Activated CD4-positive, alpha-beta T cell treated with anti-CD3 and anti-CD28 coated beads, Interleukin-2, amount 10 ng/mL, durations not matched to agents 24 days and 14 days (primary cell): ENCODE results near the gene CHCHD1. TPM values are rescaled to one million over a fixed set of nuclear protein-coding genes. Genes with fewer than 3 reads are reported as not detected.

Experiments used
- DNase-seq: peaks from one replicate; pipeline ENCODE4 v3.0.0; 2022
- H3K27ac Mint-ChIP-seq: one replicate; pipeline ENCODE4 v1.8.0; 2022; ENCODE audit warnings: mild to moderate bottlenecking, mixed read lengths
- H3K27me3 Mint-ChIP-seq: one replicate; pipeline ENCODE4 v1.8.0; 2022; ENCODE audit warnings: mixed read lengths
- H3K36me3 Mint-ChIP-seq: one replicate; pipeline ENCODE4 v1.8.0; 2022; ENCODE audit warnings: low read depth, mild to moderate bottlenecking, mixed read lengths
- H3K4me1 Mint-ChIP-seq: one replicate; pipeline ENCODE4 v1.8.0; 2021; ENCODE audit warnings: mixed read lengths
- H3K4me3 Mint-ChIP-seq: one replicate; pipeline ENCODE4 v1.8.0; 2022; ENCODE audit warnings: mild to moderate bottlenecking, moderate library complexity, mixed read lengths
- H3K9me3 Mint-ChIP-seq: one replicate; pipeline ENCODE4 v1.8.0; 2021; ENCODE audit warnings: mixed read lengths
- intact Hi-C: fragments of 100-400 bp; cut with micrococcal nuclease; formaldehyde crosslinking; loops from one replicate; pipeline ENCODE4 v1.15.1; 2023
- total RNA-seq: library from RNA; stranded (reverse); gene quantifications from 2 replicates; pipeline ENCODE4 v1.2.3, GENCODE V29; 2022

CHCHD1 gene
- total RNA-seq, 1 donor from 2014 or later: 37.8 TPM

- no peaks in the 10 kb centered on the region for H3K27me3 Mint-ChIP-seq
- peak overlapping the region; percentile 81 for H3K27ac Mint-ChIP-seq
- H3K36me3 Mint-ChIP-seq: peaks cover 72% of the 10 kb centered on the region
- intact Hi-C loops: no loop called here
- H3K4me3 Mint-ChIP-seq: peak overlapping the region; percentile 10
- peaks cover 43% of the 10 kb centered on the region for H3K4me1 Mint-ChIP-seq
- no peaks in the 10 kb centered on the region for H3K9me3 Mint-ChIP-seq
- no peak for DNase-seq
Observed at GRCh38 chr10:73803680-73804286, 21.9 kb downstream of the CHCHD1 start.

DNA sequence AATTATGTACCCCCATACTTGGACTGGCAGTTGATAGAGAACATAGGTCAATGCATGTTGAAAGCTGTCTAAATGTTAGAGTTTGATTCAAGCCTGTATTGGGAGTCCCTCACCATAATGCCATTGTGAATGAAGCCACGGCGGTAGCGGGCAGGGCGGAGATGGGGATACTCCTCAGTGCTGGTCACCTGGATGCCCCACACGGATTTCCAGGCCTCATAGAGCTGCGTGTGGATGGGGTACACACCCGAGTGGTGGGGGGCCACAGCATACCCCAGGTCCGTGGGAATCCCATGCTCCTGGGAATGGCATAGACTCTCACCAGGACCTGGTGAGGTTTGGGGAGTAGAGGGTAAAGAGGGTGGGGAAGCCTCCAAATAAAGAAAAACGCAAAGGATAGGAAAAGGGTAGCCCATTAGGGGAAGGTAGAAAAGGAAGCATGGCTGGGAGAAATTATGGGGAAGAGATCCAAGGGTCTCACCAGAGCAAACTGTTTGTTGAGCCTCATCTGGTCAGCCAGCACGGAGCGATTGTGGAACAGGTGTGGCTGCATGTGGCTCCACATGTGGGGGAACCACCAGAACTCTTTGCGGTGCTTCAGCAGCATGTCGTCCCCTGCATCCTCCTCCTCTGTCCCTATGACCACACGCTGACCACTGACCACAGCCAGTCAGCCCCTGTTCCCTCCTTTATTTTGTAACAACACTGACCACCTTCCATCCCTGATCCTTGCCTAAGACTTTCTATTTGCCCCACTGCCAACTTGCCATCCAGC is 24.5 kb downstream of the CHCHD1 start:
- intact Hi-C loops: no loop called here
- Mint-ChIP-seq H3K4me1 (peaks cover 60% of the 10 kb centered on the region), H3K27ac (peak overlapping the region; percentile 48), H3K27me3 (no peaks in the 10 kb centered on the region), H3K9me3 (no peaks in the 10 kb centered on the region), H3K36me3 (peaks cover 76% of the 10 kb centered on the region), H3K4me3 (peak overlapping the region; percentile 12)
- no peak for DNase-seq

DNA sequence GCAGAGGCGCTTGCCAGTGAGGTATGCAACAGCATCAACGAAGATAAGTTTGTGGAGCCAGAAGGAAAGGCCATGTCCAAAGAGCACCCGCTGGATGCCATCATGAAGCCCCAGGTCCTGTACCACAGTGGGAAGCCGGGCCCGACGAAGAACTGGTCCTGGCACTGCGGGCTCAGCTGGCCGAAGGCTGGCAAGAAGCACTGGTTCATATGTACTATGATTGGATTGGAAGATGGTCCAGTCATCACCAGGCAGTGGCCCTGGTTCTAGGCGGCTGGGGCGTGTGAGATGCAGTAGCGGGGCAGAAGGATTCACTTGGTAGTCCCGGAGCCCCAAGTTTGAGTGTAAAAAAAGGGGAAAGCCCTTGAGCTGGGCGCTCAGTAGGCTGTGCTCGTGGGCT is 25.6 kb downstream of the CHCHD1 start:
- Mint-ChIP-seq H3K9me3 (no peaks in the 10 kb centered on the region), H3K4me3 (peak overlapping the region; percentile 12), H3K4me1 (peaks cover 60% of the 10 kb centered on the region), H3K36me3 (peaks cover 69% of the 10 kb centered on the region), H3K27ac (no peak overlapping the region), H3K27me3 (no peaks in the 10 kb centered on the region)
- intact Hi-C loops: no loop called here
- no peak for DNase-seq

GRCh38 chr10:73808021-73808815 is 26.4 kb downstream of the CHCHD1 start:
- Mint-ChIP-seq H3K36me3 (peaks cover 64% of the 10 kb centered on the region), H3K4me3 (no peak overlapping the region), H3K4me1 (peaks cover 60% of the 10 kb centered on the region), H3K27me3 (no peaks in the 10 kb centered on the region), H3K9me3 (no peaks in the 10 kb centered on the region), H3K27ac (no peak overlapping the region)
- no peak for DNase-seq
- intact Hi-C loops: no loop called here

GRCh38 chr10:73809061-73809818 is 27.4 kb downstream of the CHCHD1 start:
- Mint-ChIP-seq H3K27ac (peak overlapping the region; percentile 83), H3K36me3 (peaks cover 58% of the 10 kb centered on the region), H3K9me3 (no peaks in the 10 kb centered on the region), H3K4me1 (peaks cover 51% of the 10 kb centered on the region), H3K27me3 (no peaks in the 10 kb centered on the region), H3K4me3 (peak overlapping the region; percentile 87)
- intact Hi-C loops: no loop called here
- no peak for DNase-seq

DNA sequence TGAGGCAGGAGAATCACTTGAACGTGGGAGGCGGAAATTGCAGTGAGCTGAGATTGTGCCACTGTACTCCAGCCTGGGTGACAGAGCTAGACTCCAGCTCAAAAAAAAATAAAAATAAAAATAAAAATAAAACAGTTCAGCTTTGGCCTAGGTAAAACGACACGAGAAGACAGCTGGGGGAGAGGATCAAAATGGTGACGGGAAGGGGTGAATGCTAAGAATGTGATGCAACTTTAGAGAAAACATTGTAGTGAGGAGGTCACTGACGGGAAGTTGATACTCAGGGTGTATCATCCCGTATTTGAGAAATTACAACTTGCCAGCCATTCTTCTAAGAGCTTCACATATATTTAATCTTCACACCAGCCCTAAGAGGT is 28.5 kb downstream of the CHCHD1 start:
- H3K9me3 Mint-ChIP-seq: no peaks in the 10 kb centered on the region
- no peak for DNase-seq
- H3K27me3 Mint-ChIP-seq: no peaks in the 10 kb centered on the region
- intact Hi-C loops: loop anchor here (5.0 kb wide), 1 partner anchor 38 kb away; a partner anchor contains a TSS
- H3K4me3 Mint-ChIP-seq: peak overlapping the region; percentile 87
- peaks cover 55% of the 10 kb centered on the region for H3K36me3 Mint-ChIP-seq
- H3K4me1 Mint-ChIP-seq: peaks cover 48% of the 10 kb centered on the region
- H3K27ac Mint-ChIP-seq: peak overlapping the region; percentile 94

DNA sequence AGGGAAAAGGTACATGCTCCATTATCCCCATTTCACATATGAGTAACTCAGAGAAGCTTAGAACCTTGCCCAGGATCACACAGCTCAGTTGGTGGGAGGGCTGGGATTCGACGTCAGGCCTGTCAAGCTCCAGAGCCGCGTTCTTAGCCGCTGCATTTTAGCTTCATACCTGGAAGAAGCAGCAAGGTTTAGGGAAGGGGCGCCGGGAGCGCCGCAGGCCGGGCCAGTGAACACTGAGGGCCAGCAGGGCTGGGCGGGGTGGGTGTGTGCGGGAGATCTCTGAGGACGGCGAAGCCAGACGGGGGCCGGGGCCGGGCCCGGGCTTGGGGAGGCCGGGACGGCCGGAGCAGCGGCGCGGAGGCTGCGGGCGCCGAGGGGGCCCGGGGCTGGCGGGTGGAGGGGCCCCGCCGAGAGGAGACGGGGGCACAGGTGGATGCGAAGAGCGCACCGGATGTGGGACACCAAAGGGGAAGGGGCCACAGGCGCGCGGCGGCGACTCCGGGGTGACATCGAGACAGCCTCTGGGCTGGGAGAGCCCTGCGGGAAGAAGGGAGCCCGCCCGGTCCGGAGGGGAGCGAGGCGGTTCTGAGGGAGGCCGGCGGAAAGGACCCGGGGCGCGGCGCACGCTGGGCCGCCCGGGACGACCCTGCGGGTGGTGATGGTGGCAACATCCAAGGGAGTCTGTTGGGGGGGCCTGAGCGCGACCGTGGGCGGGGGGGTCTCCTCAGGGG is 29.1 kb downstream of the CHCHD1 start:
- peak; percentile 89 for DNase-seq
- Mint-ChIP-seq H3K27me3 (no peaks in the 10 kb centered on the region), H3K4me3 (peak overlapping the region; percentile 87), H3K4me1 (peaks cover 43% of the 10 kb centered on the region), H3K36me3 (peaks cover 51% of the 10 kb centered on the region), H3K9me3 (no peaks in the 10 kb centered on the region), H3K27ac (peak overlapping the region; percentile 94)
- intact Hi-C loops: loop anchor here (1.0 to 5.0 kb wide), 4 partner anchors 26 to 81 kb away; partner anchors contain the start of gene ZSWIM8

GRCh38 chr10:73812657-73813056 is 30.8 kb downstream of the CHCHD1 start:
- Mint-ChIP-seq H3K27ac (peak overlapping the region; percentile 66), H3K4me3 (peak overlapping the region; percentile 58), H3K9me3 (no peaks in the 10 kb centered on the region), H3K4me1 (peaks cover 25% of the 10 kb centered on the region), H3K36me3 (peaks cover 39% of the 10 kb centered on the region), H3K27me3 (no peaks in the 10 kb centered on the region)
- no peak for DNase-seq
- intact Hi-C loops: loop anchor here (5.0 kb wide), 1 partner anchor 40 kb away; a partner anchor contains a TSS

GRCh38 chr10:73813333-73813732 is 31.5 kb downstream of the CHCHD1 start:
- Mint-ChIP-seq H3K36me3 (peaks cover 32% of the 10 kb centered on the region), H3K4me3 (no peak overlapping the region), H3K9me3 (no peaks in the 10 kb centered on the region), H3K4me1 (peaks cover 22% of the 10 kb centered on the region), H3K27ac (no peak overlapping the region), H3K27me3 (no peaks in the 10 kb centered on the region)
- DNase-seq: no peak
- intact Hi-C loops: loop anchor here (5.0 kb wide), 1 partner anchor 41 kb away; a partner anchor contains a TSS

- Mint-ChIP-seq H3K4me1 (peaks cover 11% of the 10 kb centered on the region), H3K4me3 (no peak overlapping the region)
- intact Hi-C loops: loop anchor here (5.0 kb wide), 1 partner anchor 42 kb away; a partner anchor contains a TSS
Observed at GRCh38 chr10:73814276-73814895, 32.5 kb downstream of the CHCHD1 start.

DNA sequence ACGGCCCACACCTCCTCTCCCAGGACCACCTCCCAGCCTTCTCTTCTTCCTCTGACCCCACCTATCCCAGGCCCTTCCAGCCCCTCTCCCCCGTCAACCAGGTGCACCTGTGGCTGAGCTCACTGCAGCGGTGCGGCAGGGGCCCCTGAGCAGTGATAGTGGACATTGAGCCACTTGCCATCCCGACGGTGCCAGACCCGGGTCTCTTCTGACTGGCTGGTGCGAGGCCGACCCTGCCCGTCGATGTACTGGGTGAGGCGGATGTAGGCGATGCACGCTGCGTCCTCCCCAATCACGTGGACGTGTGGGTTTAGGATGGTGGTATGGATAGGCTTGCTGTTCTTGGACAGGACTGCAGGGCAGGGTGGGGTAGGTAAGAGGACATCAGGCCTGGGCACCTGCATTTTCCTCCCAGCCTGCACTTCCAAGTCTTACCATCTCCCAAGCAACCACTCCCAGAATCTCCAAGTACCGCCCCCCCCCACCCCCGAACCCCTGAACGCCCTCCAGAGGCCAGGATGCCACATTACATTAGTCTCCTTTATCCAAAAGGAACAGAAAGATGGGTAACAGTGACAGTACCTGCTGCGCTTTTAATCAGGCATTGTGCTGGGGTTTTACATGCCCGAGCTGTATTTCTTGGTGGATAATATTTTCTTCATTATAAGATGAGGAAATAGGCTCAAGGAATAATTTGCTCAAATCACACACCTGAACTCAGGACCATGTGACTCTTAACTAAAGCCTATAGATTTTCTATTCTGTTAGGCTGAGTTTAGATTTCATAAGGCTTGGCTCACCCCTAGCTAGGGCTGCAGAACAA is 33.3 kb downstream of the CHCHD1 start:
- DNase-seq: no peak
- Mint-ChIP-seq H3K4me1 (peaks cover 4% of the 10 kb centered on the region), H3K27ac (no peak overlapping the region)

More at GRCh38 chr10:73814276-73814895, 32.5 kb downstream of the CHCHD1 start:
- no peak overlapping the region for H3K27ac Mint-ChIP-seq
- H3K9me3 Mint-ChIP-seq: no peaks in the 10 kb centered on the region
- H3K27me3 Mint-ChIP-seq: no peaks in the 10 kb centered on the region
- H3K36me3 Mint-ChIP-seq: peaks cover 25% of the 10 kb centered on the region
- DNase-seq: no peak

DNA sequence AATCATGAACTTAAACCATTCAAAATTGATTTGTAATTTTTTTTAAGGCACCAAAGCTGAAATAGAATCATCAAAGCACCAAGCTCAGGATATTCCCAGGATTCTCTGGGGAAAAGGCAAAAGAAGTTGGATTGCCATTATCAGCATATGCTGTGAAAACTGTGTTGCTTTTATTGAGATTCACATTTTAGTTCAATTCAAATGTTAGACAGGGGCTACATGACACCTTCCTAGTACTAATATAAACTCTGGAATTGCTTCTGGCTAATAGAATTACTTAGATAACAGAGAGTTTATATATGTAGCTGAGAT is 33.8 kb downstream of the CHCHD1 start:
- no peak overlapping the region for H3K4me3 Mint-ChIP-seq
- no peak overlapping the region for H3K27ac Mint-ChIP-seq
- no peaks in the 10 kb centered on the region for H3K4me1 Mint-ChIP-seq
- intact Hi-C loops: no loop called here
- H3K9me3 Mint-ChIP-seq: no peaks in the 10 kb centered on the region
- H3K27me3 Mint-ChIP-seq: no peaks in the 10 kb centered on the region
- peaks cover 16% of the 10 kb centered on the region for H3K36me3 Mint-ChIP-seq
- DNase-seq: no peak

More for the DNA sequence above, 33.3 kb downstream of the CHCHD1 start:
- H3K36me3 Mint-ChIP-seq: peaks cover 20% of the 10 kb centered on the region
- intact Hi-C loops: loop anchor here (5.0 kb wide), 1 partner anchor 43 kb away; a partner anchor contains a TSS
- no peaks in the 10 kb centered on the region for H3K9me3 Mint-ChIP-seq
- no peak overlapping the region for H3K4me3 Mint-ChIP-seq
- no peaks in the 10 kb centered on the region for H3K27me3 Mint-ChIP-seq
